Astrocyte (in vitro differentiated cells and primary cell): Measurements from ENCODE around the gene MTUS2.

Experiments
- EZH2 ChIP-seq: IDR thresholded peaks from 2 replicates; pipeline ENCODE4 v1.6.1; 2012; ENCODE audit warnings: mild to moderate bottlenecking, low read length, inconsistent platforms; ENCODE audit not compliant: insufficient read depth
- TF ChIP-seq, protein P1 (sequence below): IDR thresholded peaks from 2 replicates; pipeline ENCODE4 v1.5.1; 2011; ENCODE audit warnings: low read depth, mild to moderate bottlenecking, inconsistent platforms, low read length, moderate library complexity; ENCODE audit not compliant: insufficient read depth

- TF ChIP-seq, protein P1, sequence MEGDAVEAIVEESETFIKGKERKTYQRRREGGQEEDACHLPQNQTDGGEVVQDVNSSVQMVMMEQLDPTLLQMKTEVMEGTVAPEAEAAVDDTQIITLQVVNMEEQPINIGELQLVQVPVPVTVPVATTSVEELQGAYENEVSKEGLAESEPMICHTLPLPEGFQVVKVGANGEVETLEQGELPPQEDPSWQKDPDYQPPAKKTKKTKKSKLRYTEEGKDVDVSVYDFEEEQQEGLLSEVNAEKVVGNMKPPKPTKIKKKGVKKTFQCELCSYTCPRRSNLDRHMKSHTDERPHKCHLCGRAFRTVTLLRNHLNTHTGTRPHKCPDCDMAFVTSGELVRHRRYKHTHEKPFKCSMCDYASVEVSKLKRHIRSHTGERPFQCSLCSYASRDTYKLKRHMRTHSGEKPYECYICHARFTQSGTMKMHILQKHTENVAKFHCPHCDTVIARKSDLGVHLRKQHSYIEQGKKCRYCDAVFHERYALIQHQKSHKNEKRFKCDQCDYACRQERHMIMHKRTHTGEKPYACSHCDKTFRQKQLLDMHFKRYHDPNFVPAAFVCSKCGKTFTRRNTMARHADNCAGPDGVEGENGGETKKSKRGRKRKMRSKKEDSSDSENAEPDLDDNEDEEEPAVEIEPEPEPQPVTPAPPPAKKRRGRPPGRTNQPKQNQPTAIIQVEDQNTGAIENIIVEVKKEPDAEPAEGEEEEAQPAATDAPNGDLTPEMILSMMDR: no peak
- no peak for TF ChIP-seq EZH2
Measured at GRCh38 chr13:29436721-29437280, 616.7 kb downstream of the MTUS2 start.
